HCT116 (cell line): Measurements from ENCODE around the gene RAPGEF3. TPM values are rescaled to one million over a fixed set of nuclear protein-coding genes. Genes with fewer than 3 reads are reported as not detected.

Source experiments
- ATAC-seq: fragments of 200-7000 bp; cut with Tn5 transposase; 2 replicates; pipeline ENCODE4 v1.9.1; 2020; ENCODE audit warnings: mild to moderate bottlenecking, moderate library complexity
- BruUV-seq: library from RNA; stranded (reverse); fragments of 400-500 nt; replicated peaks from 2 replicates; lab custom pipeline; 2021; lab: Mats Ljungman, UMichigan
- CTCF ChIA-PET: fragments of 300-600 bp; sonication (Branson Sonifier 250); formaldehyde crosslinking; loops from one replicate; lab custom pipeline; 2021; ENCODE audit warnings: antibody characterized with exemption; lab: Charles Lee
- POLR2A ChIA-PET: fragments of 300-600, 350-600 bp; sonication (Branson Sonifier 250); formaldehyde crosslinking; loops from one replicate; lab custom pipeline; 2021; ENCODE audit warnings: antibody characterized with exemption; lab: Charles Lee
- RAD21 ChIA-PET, 2 experiments: fragments of 300-600 bp; sonication (Branson Sonifier 250); formaldehyde crosslinking; loops; one replicate each; lab custom pipeline; 2023; ENCODE audit warnings: low total read pairs in 2 of 2; ENCODE audit not compliant: uncharacterized antibody in 2 of 2, unreplicated experiment in 2 of 2, low non-redundant PET in 1 of 2; lab: Charles Lee
- DNase-seq: peaks from one replicate; pipeline ENCODE4 v3.0.0-alpha.2; 2010; ENCODE audit warnings: low read depth, low spot score
- H2AFZ ChIP-seq: fragments of 200-600 bp; shearing (Covaris generic), sonication (generic); 2 replicates; pipeline ENCODE4 v1.6.1; 2017; ENCODE audit warnings: low read depth, mixed run types, mixed read lengths, antibody characterized with exemption, low read length; ENCODE audit not compliant: poor library complexity, severe bottlenecking
- H3K27ac ChIP-seq: 2 replicates; pipeline ENCODE4 v1.5.1; 2012; ENCODE audit warnings: low read depth, low read length
- H3K27me3 ChIP-seq: fragments of 200-600 bp; sonication (generic); 2 replicates; pipeline ENCODE4 v1.6.1; 2016; ENCODE audit warnings: mixed run types, low read length, mixed read lengths; ENCODE audit not compliant: insufficient read depth
- H3K36me3 ChIP-seq, 2 experiments: fragments of 200-500 bp in 1 of 2; fragments of 200-600 bp in 1 of 2; sonication (Bioruptor generic) in 1 of 2; sonication (generic) in 1 of 2; 2 replicates each; pipeline versions ENCODE4 v1.5.1 to v1.6.1; 2014 to 2016; ENCODE audit warnings: low read length in 2 of 2, inconsistent platforms in 1 of 2, mixed read lengths in 1 of 2, mixed run types in 1 of 2; ENCODE audit not compliant: insufficient read depth in 2 of 2, control insufficient read depth in 1 of 2
- H3K4me1 ChIP-seq, 2 experiments: fragments of 200-600 bp in 1 of 2; sonication (generic) in 1 of 2; 2 replicates each; pipeline versions ENCODE4 v1.5.1 to v1.6.1; 2012 to 2017; ENCODE audit warnings: low read length in 2 of 2, inconsistent platforms in 1 of 2, mild to moderate bottlenecking in 1 of 2, mixed read lengths in 1 of 2, mixed run types in 1 of 2, moderate library complexity in 1 of 2; ENCODE audit not compliant: insufficient read depth in 2 of 2, control insufficient read depth in 1 of 2
- H3K4me2 ChIP-seq: fragments of 200-600 bp; sonication (generic); 2 replicates; pipeline ENCODE4 v1.6.1; 2017; ENCODE audit warnings: mixed run types, low read length, mixed read lengths
- H3K4me3 ChIP-seq, 2 experiments: fragments of 200-600 bp in 1 of 2; sonication (generic) in 1 of 2; replicated peaks in 1 of 2; 2 replicates each; pipeline ENCODE4 v1.5.1; 2011 to 2016; ENCODE audit warnings: low read length in 2 of 2, control low read depth in 1 of 2, low read depth in 1 of 2, mild to moderate bottlenecking in 1 of 2, mixed read lengths in 1 of 2, mixed run types in 1 of 2
- H3K79me2 ChIP-seq: fragments of 200-600 bp; sonication (generic); 2 replicates; pipeline ENCODE4 v1.6.1; 2017; ENCODE audit warnings: mild to moderate bottlenecking, mixed run types, low read length, moderate library complexity, mixed read lengths; ENCODE audit not compliant: insufficient read depth
- H3K9ac ChIP-seq: fragments of 200-600 bp; sonication (generic); 2 replicates; pipeline ENCODE4 v1.6.1; 2016; ENCODE audit warnings: low read length, mixed read lengths
- H3K9me2 ChIP-seq: fragments of 200-600 bp; sonication (generic), shearing (Covaris generic); 2 replicates; pipeline ENCODE4 v1.6.1; 2017; ENCODE audit warnings: mixed run types, mild to moderate bottlenecking, moderate library complexity; ENCODE audit not compliant: insufficient read depth
- H3K9me3 ChIP-seq, 2 experiments: fragments of 200-500 bp in 1 of 2; fragments of 200-600 bp in 1 of 2; sonication (Bioruptor generic) in 1 of 2; sonication (generic) in 1 of 2; 2 replicates each; pipeline ENCODE4 v1.6.1; 2014 to 2017; ENCODE audit warnings: low read length in 2 of 2, mixed read lengths in 2 of 2, inconsistent platforms in 1 of 2, low read depth in 1 of 2, mild to moderate bottlenecking in 1 of 2, mixed run types in 1 of 2, moderate library complexity in 1 of 2; ENCODE audit not compliant: control insufficient read depth in 1 of 2, insufficient read depth in 1 of 2
- H4K20me1 ChIP-seq: fragments of 200-600 bp; sonication (generic), shearing (Covaris generic); 2 replicates; pipeline ENCODE4 v1.6.1; 2017; ENCODE audit warnings: mixed run types, mild to moderate bottlenecking, moderate library complexity; ENCODE audit not compliant: insufficient read depth
- CEBPB ChIP-seq: IDR thresholded peaks from 2 replicates; pipeline ENCODE4 v1.6.1; 2012; ENCODE audit warnings: low read depth
- CTCF ChIP-seq, 3 experiments: fragments of 200-600 bp in 1 of 3; sonication (generic) in 1 of 3; IDR thresholded peaks in 2 of 3; conservative IDR thresholded peaks in 1 of 3; 2 replicates each; pipeline ENCODE4 v1.5.1; 2012 to 2017; ENCODE audit warnings: low read depth in 2 of 3, low read length in 2 of 3, antibody characterized with exemption in 1 of 3, borderline replicate concordance in 1 of 3, control low read depth in 1 of 3, mild to moderate bottlenecking in 1 of 3, mixed read lengths in 1 of 3, mixed run types in 1 of 3, moderate library complexity in 1 of 3; ENCODE audit not compliant: insufficient read depth in 1 of 3
- EGR1 ChIP-seq: IDR thresholded peaks from 2 replicates; pipeline ENCODE4 v1.6.1; 2012; ENCODE audit warnings: low read depth
- ELF1 ChIP-seq: IDR thresholded peaks from 2 replicates; pipeline ENCODE4 v1.6.1; 2012; ENCODE audit warnings: low read depth, borderline replicate concordance
- EZH2 ChIP-seq: fragments of 200-600 bp; sonication (generic); IDR thresholded peaks from 2 replicates; pipeline ENCODE4 v1.6.1; 2017; ENCODE audit warnings: antibody characterized with exemption, mixed run types
- EZH2phosphoT487 ChIP-seq: fragments of 200-600 bp; IDR thresholded peaks from 2 replicates; pipeline ENCODE4 v1.6.1; 2018; ENCODE audit warnings: antibody characterized with exemption, borderline replicate concordance
- JUND ChIP-seq: IDR thresholded peaks from 2 replicates; pipeline ENCODE4 v1.6.1; 2012
- MAX ChIP-seq: IDR thresholded peaks from 2 replicates; pipeline ENCODE4 v1.6.1; 2012
- POLR2A ChIP-seq: IDR thresholded peaks from 2 replicates; pipeline ENCODE4 v1.7.0; 2011; ENCODE audit warnings: borderline replicate concordance; ENCODE audit not compliant: insufficient read depth, insufficient read length; ENCODE audit errors: extremely low read depth
- POLR2AphosphoS5 ChIP-seq: IDR thresholded peaks from 2 replicates; pipeline ENCODE4 v1.6.1; 2011; ENCODE audit warnings: mild to moderate bottlenecking, low read depth, low read length, moderate library complexity
- RAD21 ChIP-seq: IDR thresholded peaks from 2 replicates; pipeline ENCODE4 v1.6.1; 2012; ENCODE audit warnings: low read depth, mild to moderate bottlenecking
- SIN3A ChIP-seq: IDR thresholded peaks from 2 replicates; pipeline ENCODE4 v1.6.1; 2012; ENCODE audit warnings: low read depth
- SRF ChIP-seq: IDR thresholded peaks from 2 replicates; pipeline ENCODE4 v1.6.1; 2012; ENCODE audit warnings: low read depth
- TCF7L2 ChIP-seq: IDR thresholded peaks from 2 replicates; pipeline ENCODE4 v1.7.0; 2011; ENCODE audit warnings: borderline replicate concordance, inconsistent platforms; ENCODE audit not compliant: insufficient read depth, insufficient read length; ENCODE audit errors: extremely low read depth
- ZBTB33 ChIP-seq: IDR thresholded peaks from 2 replicates; pipeline ENCODE4 v1.6.1; 2011; ENCODE audit warnings: mild to moderate bottlenecking, low read length, moderate library complexity; ENCODE audit not compliant: insufficient replicate concordance; ENCODE audit errors: extremely low read depth
- ZFX ChIP-seq: fragments of 450-650 bp; IDR thresholded peaks from 2 replicates; pipeline ENCODE4 v1.6.1; 2017
- ZNF274 ChIP-seq: fragments of 200-500 bp; sonication (Bioruptor generic); IDR thresholded peaks from 2 replicates; pipeline ENCODE4 v1.6.1; 2014; ENCODE audit warnings: mild to moderate bottlenecking, low read depth, low read length, inconsistent platforms
- intact Hi-C: fragments of 100-400 bp; cut with micrococcal nuclease; formaldehyde crosslinking; loops from 2 replicates; pipeline ENCODE4 v1.10.0; 2022
- total RNA-seq: library from RNA; stranded (reverse); gene quantifications from one replicate; pipeline ENCODE4 v1.2.1, GENCODE V29; 2021; ENCODE audit not compliant: unreplicated experiment
- TF ChIP-seq, protein P1 (sequence below): IDR thresholded peaks from 2 replicates; pipeline ENCODE4 v1.6.1; 2012

RAPGEF3 gene
- total RNA-seq, 1 experiment from 2014 or later = 1.8 TPM

DNA sequence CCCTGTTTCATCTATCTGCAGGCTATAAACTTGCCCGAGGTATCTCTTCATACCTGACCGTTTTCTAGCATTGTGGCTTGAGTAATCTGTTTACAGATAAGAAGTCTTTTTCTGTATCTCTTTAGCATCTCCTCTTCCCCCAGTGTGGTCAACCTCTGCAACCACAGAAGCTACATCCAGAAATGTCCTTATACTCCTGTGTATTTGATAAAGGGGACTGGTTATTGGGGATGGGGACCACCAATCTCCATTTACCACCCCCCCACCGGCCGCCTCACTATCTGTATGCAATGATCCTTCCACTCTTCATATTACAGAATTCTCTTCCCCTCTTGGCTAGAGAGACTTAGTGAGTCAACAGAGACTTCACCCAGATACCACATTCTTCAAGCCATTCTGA is 49.4 kb downstream of the RAPGEF3 start:
- CTCF ChIA-PET = no interaction called here
- Histone ChIP-seq H2AFZ (no peak overlapping the region), H3K9me2 (no peaks in the 10 kb centered on the region), H3K4me2 (no peak overlapping the region), H3K27me3 (no peaks in the 10 kb centered on the region), H3K4me3 (no peak overlapping the region), H4K20me1 (no peaks in the 10 kb centered on the region), H3K9me3 (no peaks in the 10 kb centered on the region), H3K79me2 (peaks cover 11% of the 10 kb centered on the region), H3K4me1 (peaks cover 5 to 16% of the 10 kb centered on the region in 2 experiments; a peak in 3 of 4 replicates), H3K36me3 (no peaks in the 10 kb centered on the region; a peak in 1 of 4 replicates), H3K9ac (no peak overlapping the region), H3K27ac (no peak overlapping the region)
- POLR2A ChIA-PET = no interaction called here
- RAD21 ChIA-PET = no interaction called here
- intact Hi-C loops = no loop called here
- TF ChIP-seq JUND (no peak), EZH2phosphoT487 (no peak), MAX (no peak), EGR1 (no peak), ZBTB33 (no peak), CTCF (IDR thresholded peaks at IDR 0.05 in 2 of 3, conservative IDR thresholded peaks at IDR 0.05 in 1 of 3; ENCODE audit: borderline replicate concordance in 1 of 3, insufficient read depth in 1 of 3, low read depth in 2 of 3, low read length in 2 of 3) (no peak), SIN3A (no peak), RAD21 (no peak), POLR2AphosphoS5 (no peak), ZFX (no peak), POLR2A (no peak), TCF7L2 (no peak), ELF1 (no peak), CEBPB (no peak), EZH2 (no peak), ZNF274 (no peak), SRF (no peak)
- TF ChIP-seq, protein P1, sequence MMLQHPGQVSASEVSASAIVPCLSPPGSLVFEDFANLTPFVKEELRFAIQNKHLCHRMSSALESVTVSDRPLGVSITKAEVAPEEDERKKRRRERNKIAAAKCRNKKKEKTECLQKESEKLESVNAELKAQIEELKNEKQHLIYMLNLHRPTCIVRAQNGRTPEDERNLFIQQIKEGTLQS = no peak
- no peak for DNase-seq
- ATAC-seq = no peak
- BruUV-seq = no TSS peak
